ENCODE data around the gene FBXL13. TPM values are rescaled to one million over a fixed set of nuclear protein-coding genes. Genes with fewer than 3 reads are reported as not detected.

FBXL13 gene
- total and polyA plus RNA-seq, 10 of the 15 experiments (the other 5 are each of a cell fraction or from before 2014, with no cell fraction given) = 0.08 to 0.95 (median 0.28) TPM; not detected in 2

DNA sequence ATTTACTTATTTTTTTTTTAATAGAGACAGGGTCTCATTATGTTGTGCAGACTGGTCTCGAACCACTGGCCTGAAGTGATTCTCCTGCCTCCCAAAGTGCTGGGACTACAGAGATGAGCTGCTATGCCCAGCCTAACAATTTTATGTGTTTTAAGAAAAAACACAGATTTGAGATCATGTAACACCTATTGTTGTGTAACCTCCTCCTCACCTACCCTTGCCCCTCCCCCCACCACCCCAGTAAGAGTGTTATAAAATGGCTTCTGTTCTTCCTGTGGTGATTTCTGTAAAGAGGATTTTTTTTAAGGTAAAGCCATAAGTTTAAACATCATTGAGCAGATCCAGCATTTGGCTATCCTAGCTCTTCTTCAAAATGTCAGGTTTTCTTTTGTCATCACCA lies 7.9 kb upstream of the FBXL13 start (continued):
- TF ChIP-seq EED (IDR thresholded peaks at IDR 0.05; ENCODE audit: low read depth) = no peak
- TF ChIP-seq, protein P1, sequence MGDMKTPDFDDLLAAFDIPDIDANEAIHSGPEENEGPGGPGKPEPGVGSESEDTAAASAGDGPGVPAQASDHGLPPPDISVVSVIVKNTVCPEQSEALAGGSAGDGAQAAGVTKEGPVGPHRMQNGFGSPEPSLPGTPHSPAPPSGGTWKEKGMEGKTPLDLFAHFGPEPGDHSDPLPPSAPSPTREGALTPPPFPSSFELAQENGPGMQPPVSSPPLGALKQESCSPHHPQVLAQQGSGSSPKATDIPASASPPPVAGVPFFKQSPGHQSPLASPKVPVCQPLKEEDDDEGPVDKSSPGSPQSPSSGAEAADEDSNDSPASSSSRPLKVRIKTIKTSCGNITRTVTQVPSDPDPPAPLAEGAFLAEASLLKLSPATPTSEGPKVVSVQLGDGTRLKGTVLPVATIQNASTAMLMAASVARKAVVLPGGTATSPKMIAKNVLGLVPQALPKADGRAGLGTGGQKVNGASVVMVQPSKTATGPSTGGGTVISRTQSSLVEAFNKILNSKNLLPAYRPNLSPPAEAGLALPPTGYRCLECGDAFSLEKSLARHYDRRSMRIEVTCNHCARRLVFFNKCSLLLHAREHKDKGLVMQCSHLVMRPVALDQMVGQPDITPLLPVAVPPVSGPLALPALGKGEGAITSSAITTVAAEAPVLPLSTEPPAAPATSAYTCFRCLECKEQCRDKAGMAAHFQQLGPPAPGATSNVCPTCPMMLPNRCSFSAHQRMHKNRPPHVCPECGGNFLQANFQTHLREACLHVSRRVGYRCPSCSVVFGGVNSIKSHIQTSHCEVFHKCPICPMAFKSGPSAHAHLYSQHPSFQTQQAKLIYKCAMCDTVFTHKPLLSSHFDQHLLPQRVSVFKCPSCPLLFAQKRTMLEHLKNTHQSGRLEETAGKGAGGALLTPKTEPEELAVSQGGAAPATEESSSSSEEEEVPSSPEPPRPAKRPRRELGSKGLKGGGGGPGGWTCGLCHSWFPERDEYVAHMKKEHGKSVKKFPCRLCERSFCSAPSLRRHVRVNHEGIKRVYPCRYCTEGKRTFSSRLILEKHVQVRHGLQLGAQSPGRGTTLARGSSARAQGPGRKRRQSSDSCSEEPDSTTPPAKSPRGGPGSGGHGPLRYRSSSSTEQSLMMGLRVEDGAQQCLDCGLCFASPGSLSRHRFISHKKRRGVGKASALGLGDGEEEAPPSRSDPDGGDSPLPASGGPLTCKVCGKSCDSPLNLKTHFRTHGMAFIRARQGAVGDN (IDR thresholded peaks at IDR 0.05) = no peak

DNA sequence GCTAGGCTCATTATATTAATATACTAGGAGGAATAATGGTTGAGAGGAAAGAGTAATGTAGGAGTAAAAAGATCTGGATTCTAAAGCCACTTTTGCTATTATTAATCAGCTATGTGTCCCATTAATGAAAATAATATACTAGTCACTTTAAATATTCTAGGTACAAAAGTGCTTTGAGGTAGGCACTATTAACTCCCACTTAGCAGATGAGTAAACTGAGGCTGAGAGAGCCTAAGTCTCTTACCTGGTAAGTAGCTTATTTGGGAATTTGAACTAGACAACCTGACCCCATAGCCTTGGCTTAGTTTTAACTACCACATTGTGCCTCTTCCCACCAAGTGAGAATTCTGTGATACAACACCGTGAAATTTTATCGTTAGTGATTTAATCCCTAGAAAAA lies 6.3 kb upstream of the FBXL13 start:
- intact Hi-C loops (cut with micrococcal nuclease; ENCODE audit: unreplicated experiment) (no loop called here), in situ Hi-C loops (cut with MboI) (no loop called here)
- whole genome bisulfite sequencing (ENCODE audit: insufficient coverage, insufficient replicate concordance, low lambda C conversion rate, missing lambda C conversion rate) = 100% methylated on average over 2 of the region's 2 CpGs

More for the DNA sequence above, 6.3 kb upstream of the FBXL13 start:
- no peak for TF ChIP-seq STAT1 (conservative IDR thresholded peaks at IDR 0.05)
- no peak for TF ChIP-seq RAD21 (IDR thresholded peaks at IDR 0.05; ENCODE audit: insufficient read depth, low read depth, low read length)
- ATAC-seq (no peak), DNase-seq (ENCODE audit: low read depth, low spot score) (no peak), FAIRE-seq (no peak)
- POLR2A ChIA-PET = no interaction called here
- Histone ChIP-seq H3K27me3 (replicated peaks in 1 of 2; ENCODE audit: control insufficient read depth in 2 of 2, insufficient read depth in 2 of 2, low read length in 1 of 2) (no peaks in the 10 kb centered on the region), H2AFZ (ENCODE audit: control insufficient read depth, low read depth, low read length) (no peak overlapping the region), H3K27ac (ENCODE audit: control insufficient read depth, insufficient read depth) (no peak overlapping the region), H4K20me1 (ENCODE audit: control insufficient read depth, insufficient read depth) (no peaks in the 10 kb centered on the region), H3K4me2 (ENCODE audit: control insufficient read depth, insufficient read depth) (no peak overlapping the region), H3K36me3 (ENCODE audit: control insufficient read depth in 2 of 2, insufficient read depth in 2 of 2, low read length in 1 of 2) (peaks cover 0 to 16% of the 10 kb centered on the region in 2 experiments; a peak in 2 of 4 replicates), H3K9me3 (replicated peaks; ENCODE audit: control insufficient read depth, insufficient read depth, low read length) (no peaks in the 10 kb centered on the region; the same call in 1 of the 3 replicates), H3K4me1 (ENCODE audit: control insufficient read depth, insufficient read depth, low read length) (no peaks in the 10 kb centered on the region; the same call in 1 of the 2 replicates), H3K4me3 (no peak overlapping the region), H3K79me2 (ENCODE audit: control insufficient read depth, insufficient read depth, low read length) (peaks cover 20% of the 10 kb centered on the region), H3K9ac (ENCODE audit: control insufficient read depth, insufficient read depth, low read length) (no peak overlapping the region)
- no TSS peak for BruUV-seq (replicated peaks)
- CTCF ChIA-PET = interaction anchor here (1.4 kb wide), 1 partner anchor 19 kb away, joined by 4 read pairs; no protein-coding TSS in a partner anchor
- RAD21 ChIA-PET (ENCODE audit: unreplicated experiment) = no interaction called here
- SMC1A ChIA-PET (ENCODE audit: uncharacterized antibody, unreplicated experiment) = interaction anchor here (0.8 kb wide), 1 partner anchor 9 kb away, joined by 6 read pairs; no protein-coding TSS in a partner anchor

Data from GM12878 (cell line).